Activated T-cell treated with anti-CD3 and anti-CD28 coated beads, Interleukin-2, amount 50 U/mL, for 48 hours (primary cell): ENCODE results near the gene FOXR2.

ENCODE experiments used
- DNase-seq, 2 experiments: peaks; one replicate each; pipeline ENCODE4 v3.0.0-alpha.2; 2020

Gene FOXR2, protein sequence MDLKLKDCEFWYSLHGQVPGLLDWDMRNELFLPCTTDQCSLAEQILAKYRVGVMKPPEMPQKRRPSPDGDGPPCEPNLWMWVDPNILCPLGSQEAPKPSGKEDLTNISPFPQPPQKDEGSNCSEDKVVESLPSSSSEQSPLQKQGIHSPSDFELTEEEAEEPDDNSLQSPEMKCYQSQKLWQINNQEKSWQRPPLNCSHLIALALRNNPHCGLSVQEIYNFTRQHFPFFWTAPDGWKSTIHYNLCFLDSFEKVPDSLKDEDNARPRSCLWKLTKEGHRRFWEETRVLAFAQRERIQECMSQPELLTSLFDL

GRCh38 chrX:55623100-55623499 is at the start of gene FOXR2:
TSS of gene FOXR2 (plus strand) at chrX:55623400. CDS start at chrX:55623712, 312 bp downstream.
- DNase-seq: no peak

DNA sequence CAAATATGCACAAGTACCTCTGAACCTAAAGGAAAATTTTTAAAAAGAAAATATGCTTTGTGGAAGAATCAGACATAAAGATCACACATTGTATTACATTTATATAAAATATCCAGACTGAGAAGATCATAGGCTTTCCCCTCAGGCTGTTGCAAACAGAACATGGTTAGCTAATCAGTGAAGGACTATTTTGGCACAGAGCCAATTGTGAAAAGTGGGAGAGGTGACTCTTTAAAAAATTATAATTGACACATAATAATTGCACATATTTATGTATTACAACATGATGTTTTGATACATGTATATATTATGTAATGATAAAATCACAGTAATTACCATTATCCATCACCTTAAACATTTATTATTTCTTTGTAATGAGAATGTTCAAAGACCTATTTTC is 44.1 kb upstream of the FOXR2 start:
- DNase-seq: no peak

DNA sequence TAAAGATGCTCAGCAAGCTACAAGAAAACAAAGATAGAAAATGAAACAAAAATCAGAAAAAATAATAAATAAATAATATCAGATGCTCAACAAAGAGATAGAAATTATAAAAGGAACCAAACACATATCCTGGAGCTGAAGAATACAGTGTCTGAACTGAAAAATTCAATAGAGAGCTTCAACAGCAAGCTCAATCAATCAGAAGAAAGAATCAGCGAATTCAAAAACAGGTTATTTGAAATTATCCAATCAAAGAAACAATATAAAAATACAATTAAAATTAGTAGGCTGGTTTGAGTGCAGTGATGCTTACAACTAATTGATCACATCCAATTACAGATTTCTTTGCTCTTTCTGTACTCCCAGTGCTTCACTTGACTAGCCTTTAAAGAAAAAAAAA is 40.8 kb upstream of the FOXR2 start:
- DNase-seq: no peak

- no peak for DNase-seq
Measured at GRCh38 chrX:55593296-55593695, 29.9 kb upstream of the FOXR2 start.

DNA sequence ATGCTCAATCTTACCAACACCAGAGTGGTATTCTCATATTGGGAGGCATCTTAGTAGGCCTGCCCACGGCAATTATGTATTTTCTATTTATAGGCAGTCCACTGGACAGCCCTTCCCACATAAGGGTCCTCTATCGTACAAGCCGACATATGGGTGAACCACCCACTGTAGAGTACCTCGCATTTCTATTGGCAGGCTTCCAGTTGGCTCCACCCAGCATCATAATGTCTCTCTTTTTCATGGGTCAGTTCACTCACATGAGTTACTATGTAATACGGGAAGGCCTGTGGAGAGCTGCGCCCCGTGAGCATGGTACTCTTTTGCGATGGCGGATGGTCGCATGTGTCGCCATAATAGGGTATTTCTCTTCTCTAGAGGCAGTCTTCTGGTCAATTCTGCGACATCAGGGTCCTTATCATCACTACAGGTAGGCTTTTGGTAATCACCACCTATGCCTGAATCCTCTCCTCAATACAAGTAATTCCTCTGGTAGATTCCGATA is 29.4 kb upstream of the FOXR2 start:
- DNase-seq: no peak

GRCh38 chrX:55598333-55598732 is 24.9 kb upstream of the FOXR2 start:
- DNase-seq: no peak

- DNase-seq: no peak
Measured at GRCh38 chrX:55619547-55619946, 3.7 kb upstream of the FOXR2 start.

- DNase-seq: no peak
Measured at GRCh38 chrX:55624403-55624802, 1.2 kb downstream of the FOXR2 start.

DNA sequence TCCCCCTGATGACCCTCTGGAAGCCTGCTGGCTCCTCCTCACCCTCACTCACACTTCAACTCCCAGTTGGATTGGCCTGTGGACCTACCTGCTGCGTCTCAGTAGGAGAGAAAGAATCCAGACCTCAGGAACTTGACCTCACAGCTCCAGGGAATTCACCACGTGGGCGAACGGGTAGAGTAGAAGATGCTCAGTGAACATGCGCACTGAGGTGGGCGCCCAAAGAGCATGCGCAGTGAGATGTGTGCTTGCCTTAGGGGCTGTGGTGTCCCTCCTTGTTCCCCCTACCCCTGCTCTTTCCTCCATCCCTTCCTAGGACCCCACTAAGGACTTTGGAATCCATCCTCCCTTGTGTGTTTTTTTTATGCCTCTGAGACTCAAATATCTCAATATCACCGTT is 12.9 kb downstream of the FOXR2 start:
- DNase-seq: no peak

DNA sequence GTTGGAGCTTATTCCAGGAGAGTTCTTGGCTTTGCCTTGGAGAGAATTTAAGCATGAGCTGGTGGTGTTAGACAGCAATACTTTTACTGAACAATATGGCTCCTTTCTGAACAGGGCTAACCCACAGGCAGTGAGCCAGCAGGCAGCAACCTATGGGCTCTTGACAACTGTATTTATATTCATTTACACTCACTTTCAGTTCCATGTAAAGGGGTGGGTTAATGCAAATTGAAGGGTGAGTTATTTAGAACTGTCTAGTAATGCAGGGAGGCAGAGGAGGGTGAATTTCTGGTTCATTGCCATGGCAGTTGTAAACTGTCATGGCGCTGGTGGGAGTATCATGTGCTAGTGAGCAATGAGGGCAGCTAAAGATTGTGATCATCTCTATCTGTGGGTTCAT is 15.7 kb downstream of the FOXR2 start:
- DNase-seq: no peak

DNA sequence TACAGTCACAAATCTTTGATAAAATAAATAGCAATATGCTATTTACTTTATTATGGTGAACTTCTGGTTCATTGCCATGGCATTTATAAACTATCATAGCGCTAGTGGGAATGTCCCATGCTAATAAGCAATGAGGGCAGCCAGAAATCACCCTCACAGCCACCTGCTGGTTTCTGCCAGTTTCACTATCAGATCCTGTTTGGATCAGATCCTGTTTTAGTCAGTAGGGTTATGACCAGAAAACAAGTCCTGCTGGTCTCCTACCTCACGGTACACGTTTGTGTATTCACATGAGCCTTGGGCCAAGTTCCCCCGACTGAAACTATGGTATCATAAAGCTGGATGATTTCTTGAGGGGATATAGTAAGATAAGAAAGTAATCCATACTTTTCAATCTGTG is 17.7 kb downstream of the FOXR2 start:
- DNase-seq: no peak

DNA sequence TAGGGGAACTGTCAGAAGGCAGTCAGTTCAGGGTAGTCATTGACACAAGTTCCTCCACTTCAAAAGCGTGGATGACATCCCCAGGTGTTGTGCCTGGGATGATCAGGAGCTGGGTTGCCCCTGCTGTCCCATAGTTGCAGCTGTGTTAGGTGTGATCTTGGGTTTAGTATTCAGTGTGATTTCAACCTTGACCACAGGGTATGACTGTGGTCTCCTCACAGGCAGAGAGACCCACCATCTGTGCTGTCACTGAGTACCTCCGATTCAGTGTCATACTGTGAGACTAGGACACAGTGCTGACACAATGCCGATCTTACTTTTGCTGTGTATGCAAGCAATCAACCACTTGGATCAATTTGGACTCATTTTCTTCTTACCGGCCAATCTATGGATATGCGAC is 25.2 kb downstream of the FOXR2 start:
- DNase-seq: no peak

DNA sequence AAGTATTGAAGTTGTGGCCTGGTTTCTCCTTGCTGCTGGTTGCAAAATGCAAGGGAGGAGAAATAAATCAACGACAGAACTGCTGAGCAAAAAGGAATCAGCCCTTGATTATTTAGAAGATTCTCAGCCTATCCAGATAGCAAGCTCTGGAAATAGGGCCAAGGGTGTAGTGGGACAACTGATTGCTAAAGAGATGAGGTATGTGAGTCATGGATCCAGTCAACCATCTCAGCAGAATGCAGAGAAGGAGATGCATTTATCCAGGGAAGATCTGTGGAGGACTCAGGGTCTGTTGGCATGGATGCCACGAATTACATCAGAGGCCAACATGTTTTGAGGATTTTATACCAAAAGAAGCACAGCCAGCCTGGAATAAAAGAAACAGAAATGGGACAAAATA is 36.7 kb downstream of the FOXR2 start:
- DNase-seq: no peak

GRCh38 chrX:55663584-55663983 is 40.4 kb downstream of the FOXR2 start:
- no peak for DNase-seq

DNA sequence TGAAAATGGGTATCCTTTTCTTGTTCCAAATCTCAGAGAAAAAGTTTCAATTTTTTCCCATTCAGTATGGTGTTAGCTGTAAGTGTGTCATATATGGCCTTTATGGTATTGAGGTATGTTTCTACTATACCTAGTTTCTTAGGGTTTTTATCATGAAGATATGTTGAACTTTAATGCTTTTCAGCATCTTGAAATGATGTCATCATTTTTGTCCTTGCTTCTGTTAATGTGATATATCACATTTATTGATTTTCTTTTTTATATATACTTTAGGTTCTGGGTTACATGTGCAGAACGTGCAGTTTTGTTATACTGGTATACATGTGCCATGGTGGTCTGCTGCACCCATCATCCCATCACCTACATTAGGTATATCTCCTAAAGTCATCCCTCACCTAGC is 44.9 kb downstream of the FOXR2 start:
- no peak for DNase-seq
